ENCODE data around the gene CDC16.

The CDC16 gene

GRCh38 chr13:114279758-114280355, 45.2 kb downstream of the CDC16 start:
- H3K4me3 ChIP-seq (ENCODE audit: low read length in 2 of 2): no peak overlapping the region
- H3K36me3 ChIP-seq (ENCODE audit: control insufficient read depth in 2 of 2, insufficient read depth in 2 of 2, low read length in 2 of 2): peaks cover 3 to 5% of the 10 kb centered on the region in 2 donors
- H3K9ac ChIP-seq (ENCODE audit: low read length in 2 of 2): peak overlapping the region in 1 of 2 donors; percentile 81
- H3K27ac ChIP-seq (ENCODE audit: low read length): no peak overlapping the region
- no peaks in the 10 kb centered on the region for H3K9me3 ChIP-seq (ENCODE audit: control insufficient read depth in 2 of 2, low read length in 2 of 2)
- peaks cover 5% of the 10 kb centered on the region for H3K4me1 ChIP-seq (ENCODE audit: control insufficient read depth, insufficient read depth, low read length)
- H3K27me3 ChIP-seq (ENCODE audit: control insufficient read depth in 1 of 2, insufficient read depth in 2 of 2, low read length in 2 of 2): no peaks in the 10 kb centered on the region

DNA sequence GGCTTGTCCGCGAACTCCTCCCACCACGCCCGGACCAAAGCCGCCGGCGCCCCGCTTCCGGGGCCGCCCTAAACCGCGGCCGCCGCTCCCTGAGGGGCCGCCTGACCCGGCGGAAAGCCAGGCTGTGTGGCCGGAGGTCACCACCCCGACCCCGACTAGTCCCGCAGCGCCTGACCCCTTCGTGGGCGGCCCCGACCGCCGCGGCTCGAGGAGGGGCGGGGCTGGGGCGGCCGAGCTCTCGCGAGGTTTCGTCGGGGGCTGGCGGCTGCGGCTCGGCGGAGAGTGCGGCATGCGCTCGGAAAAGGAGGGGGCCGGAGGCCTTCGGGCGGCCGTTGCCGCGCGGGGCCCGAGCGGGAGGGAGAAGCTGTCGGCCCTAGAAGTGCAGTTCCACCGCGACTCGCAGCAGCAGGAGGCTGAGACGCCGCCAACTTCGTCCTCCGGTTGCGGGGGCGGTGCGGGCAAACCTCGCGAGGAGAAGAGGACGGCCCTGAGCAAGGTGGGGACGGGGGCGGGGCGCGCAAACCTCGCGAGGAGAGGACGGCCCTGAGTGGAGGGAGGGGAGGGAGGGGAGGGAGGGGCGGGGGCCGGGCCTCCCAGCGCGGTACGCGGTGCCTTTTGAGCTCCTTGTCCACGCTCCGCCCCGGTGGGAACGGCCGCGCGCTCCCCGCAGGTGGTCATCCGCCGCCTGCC, 46.8 kb downstream of the CDC16 start, which contains the start of gene UPF3A:
UPF3A (plus strand) TSS at position 251 of the 690 bp plus-strand sequence; CDS start at position 290, 39 bp downstream.
- Histone ChIP-seq H3K9ac (ENCODE audit: low read length in 2 of 2) (peak within 1 kb of the TSS; percentile 87), H3K27me3 (ENCODE audit: control insufficient read depth in 1 of 2, insufficient read depth in 2 of 2, low read length in 2 of 2) (no peaks in the 10 kb centered on the region), H3K4me3 (ENCODE audit: low read length in 2 of 2) (peak within 1 kb of the TSS; percentile 84 to 87), H3K27ac (ENCODE audit: low read length) (peak within 1 kb of the TSS; percentile 89), H3K4me1 (ENCODE audit: control insufficient read depth, insufficient read depth, low read length) (peaks cover 5% of the 10 kb centered on the region), H3K9me3 (ENCODE audit: control insufficient read depth in 2 of 2, low read length in 2 of 2) (no peaks in the 10 kb centered on the region), H3K36me3 (ENCODE audit: control insufficient read depth in 2 of 2, insufficient read depth in 2 of 2, low read length in 2 of 2) (peaks cover 4 to 5% of the 10 kb centered on the region in 2 donors)

- peak overlapping the region; percentile 84 to 87 for H3K4me3 ChIP-seq (ENCODE audit: low read length in 2 of 2)
- H3K36me3 ChIP-seq (ENCODE audit: control insufficient read depth in 2 of 2, insufficient read depth in 2 of 2, low read length in 2 of 2): peaks cover 11 to 12% of the 10 kb centered on the region in 2 donors
- no peaks in the 10 kb centered on the region for H3K27me3 ChIP-seq (ENCODE audit: control insufficient read depth in 1 of 2, insufficient read depth in 2 of 2, low read length in 2 of 2)
- H3K27ac ChIP-seq (ENCODE audit: low read length): peak overlapping the region; percentile 66
- H3K9me3 ChIP-seq (ENCODE audit: control insufficient read depth in 2 of 2, low read length in 2 of 2): no peaks in the 10 kb centered on the region
- peak overlapping the region; percentile 87 for H3K9ac ChIP-seq (ENCODE audit: low read length in 2 of 2)
- H3K4me1 ChIP-seq (ENCODE audit: control insufficient read depth, insufficient read depth, low read length): peaks cover 5% of the 10 kb centered on the region
Observed at GRCh38 chr13:114282041-114282670, 47.5 kb downstream of the CDC16 start.

- H3K9ac ChIP-seq (ENCODE audit: low read length in 2 of 2): peak overlapping the region; percentile 31 to 48
- H3K4me1 ChIP-seq (ENCODE audit: control insufficient read depth, insufficient read depth, low read length): peaks cover 5% of the 10 kb centered on the region
- H3K4me3 ChIP-seq (ENCODE audit: low read length in 2 of 2): peak overlapping the region in 1 of 2 donors; percentile 18
- H3K9me3 ChIP-seq (ENCODE audit: control insufficient read depth in 2 of 2, low read length in 2 of 2): no peaks in the 10 kb centered on the region
- H3K27ac ChIP-seq (ENCODE audit: low read length): no peak overlapping the region
- H3K36me3 ChIP-seq (ENCODE audit: control insufficient read depth in 2 of 2, insufficient read depth in 2 of 2, low read length in 2 of 2): peaks cover 17 to 18% of the 10 kb centered on the region in 2 donors
- H3K27me3 ChIP-seq (ENCODE audit: control insufficient read depth in 1 of 2, insufficient read depth in 2 of 2, low read length in 2 of 2): no peaks in the 10 kb centered on the region
Observed at GRCh38 chr13:114283576-114283975, 48.9 kb downstream of the CDC16 start.

GRCh38 chr13:114284680-114285079, 50.0 kb downstream of the CDC16 start:
- Histone ChIP-seq H3K36me3 (ENCODE audit: control insufficient read depth in 2 of 2, insufficient read depth in 2 of 2, low read length in 2 of 2) (peaks cover 18 to 20% of the 10 kb centered on the region in 2 donors), H3K9ac (ENCODE audit: low read length in 2 of 2) (no peak overlapping the region), H3K27ac (ENCODE audit: low read length) (no peak overlapping the region), H3K9me3 (ENCODE audit: control insufficient read depth in 2 of 2, low read length in 2 of 2) (no peaks in the 10 kb centered on the region), H3K4me1 (ENCODE audit: control insufficient read depth, insufficient read depth, low read length) (peaks cover 5% of the 10 kb centered on the region), H3K4me3 (ENCODE audit: low read length in 2 of 2) (no peak overlapping the region), H3K27me3 (ENCODE audit: control insufficient read depth in 1 of 2, insufficient read depth in 2 of 2, low read length in 2 of 2) (no peaks in the 10 kb centered on the region)

DNA sequence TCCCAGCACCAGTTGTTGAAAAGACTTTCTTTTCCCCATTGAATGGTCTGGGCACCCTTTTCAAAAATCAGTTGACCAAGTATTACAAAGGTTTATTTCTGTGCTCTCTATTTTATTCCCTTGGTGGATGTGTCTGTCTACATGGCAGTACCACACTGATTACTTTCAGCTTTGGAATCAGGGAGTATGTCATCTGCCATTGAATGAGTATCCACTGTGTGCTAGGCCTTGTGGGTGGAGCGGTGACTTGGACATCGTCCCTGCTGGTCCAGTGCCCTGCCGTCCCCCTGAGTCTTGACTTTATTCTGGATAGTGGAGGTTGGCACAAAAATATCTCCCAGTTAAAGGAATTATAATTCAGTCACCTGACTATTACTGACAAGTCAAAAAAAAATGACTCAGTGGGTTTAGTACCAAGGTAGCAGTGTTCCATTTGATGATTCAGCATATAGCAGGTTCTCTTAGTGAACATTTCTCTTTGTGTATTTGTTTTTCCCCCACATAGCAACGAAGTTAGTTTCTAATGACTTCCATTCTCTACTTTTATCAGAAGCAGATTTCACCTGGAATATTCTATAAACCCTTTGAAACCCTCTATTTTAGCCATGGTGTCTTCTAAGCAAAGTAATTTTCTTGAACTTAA, 50.6 kb downstream of the CDC16 start:
- no peak overlapping the region for H3K9ac ChIP-seq (ENCODE audit: low read length in 2 of 2)
- no peaks in the 10 kb centered on the region for H3K9me3 ChIP-seq (ENCODE audit: control insufficient read depth in 2 of 2, low read length in 2 of 2)
- no peak overlapping the region for H3K27ac ChIP-seq (ENCODE audit: low read length)
- H3K27me3 ChIP-seq (ENCODE audit: control insufficient read depth in 1 of 2, insufficient read depth in 2 of 2, low read length in 2 of 2): no peaks in the 10 kb centered on the region
- peaks cover 5% of the 10 kb centered on the region for H3K4me1 ChIP-seq (ENCODE audit: control insufficient read depth, insufficient read depth, low read length)
- H3K4me3 ChIP-seq (ENCODE audit: low read length in 2 of 2): no peak overlapping the region
- H3K36me3 ChIP-seq (ENCODE audit: control insufficient read depth in 2 of 2, insufficient read depth in 2 of 2, low read length in 2 of 2): peaks cover 21 to 23% of the 10 kb centered on the region in 2 donors

DNA sequence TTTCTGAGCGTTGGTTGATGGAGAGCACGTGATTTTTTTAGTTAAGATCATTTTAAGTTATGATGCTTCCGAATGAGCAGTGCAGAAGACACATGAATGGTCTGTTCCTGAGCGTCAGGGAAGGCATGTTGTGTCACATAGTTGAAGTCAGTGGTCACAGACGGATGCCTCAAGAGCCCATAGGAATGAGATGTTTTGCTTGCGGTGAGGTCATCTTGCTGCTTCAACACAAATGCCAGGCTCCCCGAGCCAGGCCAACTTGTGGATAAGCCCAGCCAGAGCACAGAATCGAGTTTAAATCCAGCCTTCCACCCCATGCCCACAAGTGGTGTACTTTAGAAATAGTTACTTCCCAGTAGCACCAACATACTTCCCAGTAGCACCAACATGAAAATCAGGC, 52.1 kb downstream of the CDC16 start:
- H3K9me3 ChIP-seq (ENCODE audit: control insufficient read depth in 2 of 2, low read length in 2 of 2): no peaks in the 10 kb centered on the region
- peaks cover 22 to 23% of the 10 kb centered on the region in 2 donors for H3K36me3 ChIP-seq (ENCODE audit: control insufficient read depth in 2 of 2, insufficient read depth in 2 of 2, low read length in 2 of 2)
- no peaks in the 10 kb centered on the region for H3K27me3 ChIP-seq (ENCODE audit: control insufficient read depth in 1 of 2, insufficient read depth in 2 of 2, low read length in 2 of 2)

DNA sequence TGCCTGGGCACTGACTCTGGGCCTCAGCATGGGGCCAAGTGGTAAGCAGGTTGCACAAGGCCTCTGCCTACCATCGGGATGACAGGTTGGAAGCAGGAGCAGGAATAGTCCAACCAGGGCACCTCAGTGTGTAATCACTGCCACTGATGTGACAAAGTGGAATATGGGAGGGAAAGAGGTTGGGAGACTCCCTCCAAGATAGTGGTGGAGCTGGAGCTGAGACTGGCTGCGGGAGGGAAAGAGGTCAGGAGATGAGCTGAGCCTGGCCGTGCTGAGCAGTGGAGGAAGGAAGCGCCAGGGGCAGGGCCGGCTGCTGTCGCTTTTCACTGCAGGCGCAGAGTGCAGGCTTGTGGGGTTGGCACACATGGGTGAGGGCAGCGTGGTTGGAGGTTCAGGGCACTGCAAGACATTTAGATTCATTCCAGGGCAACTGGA, 53.5 kb downstream of the CDC16 start:
- Histone ChIP-seq H3K9me3 (ENCODE audit: control insufficient read depth in 2 of 2, low read length in 2 of 2) (no peaks in the 10 kb centered on the region), H3K4me3 (ENCODE audit: low read length in 2 of 2) (no peak overlapping the region), H3K27me3 (ENCODE audit: control insufficient read depth in 1 of 2, insufficient read depth in 2 of 2, low read length in 2 of 2) (no peaks in the 10 kb centered on the region), H3K27ac (ENCODE audit: low read length) (no peak overlapping the region), H3K4me1 (ENCODE audit: control insufficient read depth, insufficient read depth, low read length) (no peaks in the 10 kb centered on the region), H3K9ac (ENCODE audit: low read length in 2 of 2) (no peak overlapping the region), H3K36me3 (ENCODE audit: control insufficient read depth in 2 of 2, insufficient read depth in 2 of 2, low read length in 2 of 2) (peaks cover 30% of the 10 kb centered on the region in 2 donors)

More for the DNA sequence above, 52.1 kb downstream of the CDC16 start:
- peaks cover 5% of the 10 kb centered on the region for H3K4me1 ChIP-seq (ENCODE audit: control insufficient read depth, insufficient read depth, low read length)
- no peak overlapping the region for H3K4me3 ChIP-seq (ENCODE audit: low read length in 2 of 2)
- H3K27ac ChIP-seq (ENCODE audit: low read length): no peak overlapping the region
- H3K9ac ChIP-seq (ENCODE audit: low read length in 2 of 2): no peak overlapping the region

DNA sequence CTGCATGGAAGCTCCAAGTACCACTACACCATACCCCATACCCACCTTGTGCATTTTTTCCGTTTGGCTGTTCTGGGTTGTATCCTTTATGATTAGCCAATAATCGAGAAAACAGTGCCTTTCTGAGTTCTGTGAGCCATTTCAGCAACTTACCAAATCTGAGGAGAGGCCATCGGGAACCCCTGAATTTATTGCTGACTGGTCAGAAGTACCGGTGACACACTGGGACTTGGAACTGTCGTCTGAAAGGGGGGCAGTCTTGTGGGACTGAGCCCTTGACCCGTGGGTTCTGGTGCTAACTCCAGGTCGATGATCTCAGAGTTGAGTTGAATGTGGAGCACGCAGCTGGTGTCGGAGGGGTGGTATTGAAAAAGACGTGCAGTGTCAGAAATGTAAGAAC, 61.8 kb downstream of the CDC16 start:
- Histone ChIP-seq H3K27me3 (ENCODE audit: control insufficient read depth in 1 of 2, insufficient read depth in 2 of 2, low read length in 2 of 2) (no peaks in the 10 kb centered on the region), H3K27ac (ENCODE audit: low read length) (no peak overlapping the region), H3K4me1 (ENCODE audit: control insufficient read depth, insufficient read depth, low read length) (no peaks in the 10 kb centered on the region), H3K36me3 (ENCODE audit: control insufficient read depth in 2 of 2, insufficient read depth in 2 of 2, low read length in 2 of 2) (peaks cover 28 to 36% of the 10 kb centered on the region in 2 donors), H3K4me3 (ENCODE audit: low read length in 2 of 2) (no peak overlapping the region), H3K9me3 (ENCODE audit: control insufficient read depth in 2 of 2, low read length in 2 of 2) (no peaks in the 10 kb centered on the region), H3K9ac (ENCODE audit: low read length in 2 of 2) (no peak overlapping the region)

- Histone ChIP-seq H3K27ac (ENCODE audit: low read length) (no peak overlapping the region), H3K4me1 (ENCODE audit: control insufficient read depth, insufficient read depth, low read length) (no peaks in the 10 kb centered on the region), H3K9me3 (ENCODE audit: control insufficient read depth in 2 of 2, low read length in 2 of 2) (no peaks in the 10 kb centered on the region), H3K9ac (ENCODE audit: low read length in 2 of 2) (no peak overlapping the region), H3K36me3 (ENCODE audit: control insufficient read depth in 2 of 2, insufficient read depth in 2 of 2, low read length in 2 of 2) (peaks cover 27 to 39% of the 10 kb centered on the region in 2 donors), H3K4me3 (ENCODE audit: low read length in 2 of 2) (no peak overlapping the region), H3K27me3 (ENCODE audit: control insufficient read depth in 1 of 2, insufficient read depth in 2 of 2, low read length in 2 of 2) (no peaks in the 10 kb centered on the region)
Observed at GRCh38 chr13:114296902-114297301, 62.2 kb downstream of the CDC16 start.
